ENCODE measurements around the gene RBMS1. TPM values are rescaled to one million over a fixed set of nuclear protein-coding genes. Genes with fewer than 3 reads are reported as not detected.

Gene RBMS1
- total RNA-seq, 3 donors from 2014 or later (not counting 1 experiment from before 2014, with no cell fraction given) = 111 to 167 (median 132) TPM

DNA sequence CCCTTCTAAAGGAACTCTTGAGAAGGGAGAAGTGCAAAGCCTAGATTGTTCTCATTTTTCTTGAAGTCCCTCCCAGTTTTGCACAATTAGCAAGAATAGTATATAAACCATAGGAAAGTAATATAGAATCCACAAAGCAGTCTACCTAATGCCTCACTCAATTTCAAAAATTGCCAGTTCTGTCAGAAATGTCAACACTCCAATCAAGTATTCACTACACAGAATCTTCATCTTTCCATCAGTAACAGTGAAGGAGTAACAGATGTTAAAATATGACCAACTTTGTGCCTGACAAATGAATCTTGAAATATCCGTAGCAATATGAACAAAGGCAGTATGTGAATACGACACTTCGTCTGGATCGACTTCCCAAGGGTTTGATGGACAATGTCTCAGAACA, 56.3 kb downstream of the RBMS1 start:
- H3K27ac Mint-ChIP-seq = no peak overlapping the region
- TF ChIP-seq CTCF (IDR thresholded peaks at IDR 0.05) = no peak
- no peak overlapping the region for H3K27ac ChIP-seq (ENCODE audit: low read length)
- over 99% methylated on average over 4 of the region's 4 CpGs for WGBS (ENCODE audit: insufficient coverage)
- H3K4me3 ChIP-seq (ENCODE audit: low read length) = no peak overlapping the region
- H3K9me3 Mint-ChIP-seq = no peaks in the 10 kb centered on the region
- H3K27me3 ChIP-seq (ENCODE audit: control insufficient read depth, insufficient read depth, low read length) = no peaks in the 10 kb centered on the region
- intact Hi-C loops (cut with micrococcal nuclease) = no loop called here
- no peaks in the 10 kb centered on the region for H3K36me3 Mint-ChIP-seq
- no peaks in the 10 kb centered on the region for H3K9me3 ChIP-seq (ENCODE audit: control insufficient read depth, insufficient read depth, low read length)
- DNase-seq (no peak), ATAC-seq (no peak)
- H3K36me3 ChIP-seq (ENCODE audit: control insufficient read depth, insufficient read depth, low read length) = no peaks in the 10 kb centered on the region
- no peak overlapping the region for H3K4me3 Mint-ChIP-seq
- H3K4me1 ChIP-seq (ENCODE audit: control insufficient read depth, insufficient read depth, low read length) = no peaks in the 10 kb centered on the region
- H3K27me3 Mint-ChIP-seq (ENCODE audit: low read depth in 2 of 2) = no peaks in the 10 kb centered on the region
- H3K4me1 Mint-ChIP-seq = no peaks in the 10 kb centered on the region

GRCh38 chr2:160434254-160434948, 59.2 kb downstream of the RBMS1 start:
- WGBS (ENCODE audit: insufficient coverage) = 92% methylated on average over 2 of the region's 3 CpGs
- Histone ChIP-seq H3K36me3 (ENCODE audit: control insufficient read depth, insufficient read depth, low read length) (no peaks in the 10 kb centered on the region), H3K4me1 (ENCODE audit: control insufficient read depth, insufficient read depth, low read length) (peaks cover 6% of the 10 kb centered on the region), H3K27ac (ENCODE audit: low read length) (no peak overlapping the region), H3K27me3 (ENCODE audit: control insufficient read depth, insufficient read depth, low read length) (no peaks in the 10 kb centered on the region), H3K4me3 (ENCODE audit: low read length) (no peak overlapping the region), H3K9me3 (ENCODE audit: control insufficient read depth, insufficient read depth, low read length) (no peaks in the 10 kb centered on the region)
- no peak for TF ChIP-seq CTCF (IDR thresholded peaks at IDR 0.05)
- Mint-ChIP-seq H3K36me3 (no peaks in the 10 kb centered on the region), H3K27me3 (ENCODE audit: low read depth in 2 of 2) (no peaks in the 10 kb centered on the region), H3K4me1 (peaks cover 5 to 6% of the 10 kb centered on the region in 2 donors), H3K27ac (no peak overlapping the region), H3K4me3 (no peak overlapping the region), H3K9me3 (no peaks in the 10 kb centered on the region)
- DNase-seq = no peak
- intact Hi-C loops (cut with micrococcal nuclease) = no loop called here
- ATAC-seq = no peak

DNA sequence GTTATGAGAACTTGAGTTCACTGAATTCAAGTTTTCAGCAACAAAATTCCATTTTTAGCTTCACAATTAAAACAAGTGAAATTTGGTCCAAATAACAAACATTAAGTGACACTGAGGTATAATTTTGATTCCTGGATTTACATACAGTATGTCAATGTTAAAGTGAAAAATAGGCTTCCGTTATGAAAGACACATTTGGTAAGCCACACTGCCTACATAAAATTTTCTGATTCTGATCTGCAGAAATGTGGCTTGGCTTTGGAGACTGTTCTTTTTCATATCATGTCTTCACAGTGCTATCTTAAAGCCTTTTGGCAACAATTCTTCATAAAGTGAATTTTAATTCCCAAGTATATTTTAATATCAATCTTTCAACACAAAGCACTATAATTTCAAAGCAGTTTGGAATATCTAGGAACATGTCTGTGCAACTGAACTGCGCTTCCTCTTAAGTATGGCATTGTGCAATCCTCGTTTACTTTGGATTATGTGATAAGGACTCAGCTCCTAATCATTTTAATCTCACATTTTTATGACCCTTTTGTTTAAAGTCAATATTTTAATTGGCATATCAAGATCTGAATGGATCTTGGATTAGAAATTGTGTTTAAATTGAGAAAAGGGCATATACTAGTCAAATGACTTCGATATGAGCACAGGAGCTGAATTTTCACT, 60.0 kb downstream of the RBMS1 start:
- Histone ChIP-seq H3K27me3 (ENCODE audit: control insufficient read depth, insufficient read depth, low read length) (no peaks in the 10 kb centered on the region), H3K9me3 (ENCODE audit: control insufficient read depth, insufficient read depth, low read length) (no peaks in the 10 kb centered on the region), H3K4me1 (ENCODE audit: control insufficient read depth, insufficient read depth, low read length) (peaks cover 6% of the 10 kb centered on the region), H3K4me3 (ENCODE audit: low read length) (no peak overlapping the region), H3K27ac (ENCODE audit: low read length) (no peak overlapping the region), H3K36me3 (ENCODE audit: control insufficient read depth, insufficient read depth, low read length) (no peaks in the 10 kb centered on the region)
- Mint-ChIP-seq H3K27me3 (ENCODE audit: low read depth in 2 of 2) (no peaks in the 10 kb centered on the region), H3K4me1 (peaks cover 9 to 11% of the 10 kb centered on the region in 2 donors), H3K27ac (no peak overlapping the region), H3K9me3 (no peaks in the 10 kb centered on the region), H3K4me3 (no peak overlapping the region), H3K36me3 (no peaks in the 10 kb centered on the region)
- DNase-seq (no peak), ATAC-seq (no peak)
- no peak for TF ChIP-seq CTCF (IDR thresholded peaks at IDR 0.05)
- WGBS (ENCODE audit: insufficient coverage) = 75% methylated on average over 3 of the region's 4 CpGs
- intact Hi-C loops (cut with micrococcal nuclease) = no loop called here
